Endothelial cell of umbilical vein (primary cell): ENCODE results near the gene THAP10. TPM values are rescaled to one million over a fixed set of nuclear protein-coding genes. Genes with fewer than 3 reads are reported as not detected.

Experiments used
- BruUV-seq: library from RNA; stranded (reverse); fragments of 400-500 nt; replicated peaks from 2 replicates; lab custom pipeline; 2021; lab: Mats Ljungman, UMichigan
- CTCF ChIA-PET: fragments of 300-600, 350-600 bp; sonication (Branson Sonifier 250); formaldehyde crosslinking; loops from one replicate; lab custom pipeline; 2021; ENCODE audit warnings: antibody characterized with exemption, inconsistent platforms; lab: Charles Lee
- POLR2A ChIA-PET: fragments of 300-600, 350-600 bp; sonication (Branson Sonifier 250); formaldehyde crosslinking; loops from one replicate; lab custom pipeline; 2021; ENCODE audit warnings: antibody characterized with exemption, inconsistent platforms; lab: Charles Lee
- DNase-seq: peaks from one replicate; pipeline ENCODE4 v3.0.0-alpha.2; 2011; ENCODE audit warnings: low read depth, low spot score
- FAIRE-seq: peaks from 2 replicates; lab custom pipeline; 2011; peaks lifted over from hg19 to GRCh38; lab: Jason Lieb, UNC
- H2AFZ ChIP-seq: 2 replicates; pipeline ENCODE4 v1.6.0; 2012; ENCODE audit warnings: low read depth, low read length, control low read depth, inconsistent platforms
- H3K27ac ChIP-seq: 2 replicates; pipeline ENCODE4 v1.5.1; 2011; ENCODE audit warnings: low read depth, mild to moderate bottlenecking, control low read depth, low read length, moderate library complexity; ENCODE audit not compliant: insufficient read depth
- H3K27me3 ChIP-seq, 2 experiments: 2 replicates each; pipeline versions ENCODE4 v1.6.0 to v1.6.1; 2011; ENCODE audit warnings: low read length in 2 of 2, mixed read lengths in 1 of 2; ENCODE audit not compliant: control insufficient read depth in 2 of 2, insufficient read depth in 2 of 2
- H3K36me3 ChIP-seq, 2 experiments: 2 replicates in 1 of 2; 3 replicates in 1 of 2; pipeline ENCODE4 v1.5.1; 2011; ENCODE audit warnings: low read length in 2 of 2, mild to moderate bottlenecking in 1 of 2, moderate library complexity in 1 of 2; ENCODE audit not compliant: control insufficient read depth in 2 of 2, insufficient read depth in 2 of 2; ENCODE audit errors: extremely low read depth in 1 of 2
- H3K4me1 ChIP-seq: 3 replicates; pipeline ENCODE4 v1.5.1; 2011; ENCODE audit warnings: mild to moderate bottlenecking, low read length; ENCODE audit not compliant: control insufficient read depth, insufficient read depth; ENCODE audit errors: extremely low read depth
- H3K4me2 ChIP-seq: 2 replicates; pipeline ENCODE4 v1.6.1; 2011; ENCODE audit warnings: low read length, control low read depth, mixed read lengths; ENCODE audit not compliant: insufficient read depth
- H3K4me3 ChIP-seq, 3 experiments: fragments of 200-600 bp in 1 of 3; sonication (generic), shearing (Covaris generic) in 1 of 3; replicated peaks in 1 of 3; 2 replicates each; pipeline ENCODE4 v1.5.1; 2011 to 2016; ENCODE audit warnings: control low read depth in 3 of 3, low read length in 3 of 3, mild to moderate bottlenecking in 2 of 3, inconsistent platforms in 1 of 3, low read depth in 1 of 3, moderate library complexity in 1 of 3; ENCODE audit not compliant: insufficient read depth in 1 of 3
- H3K79me2 ChIP-seq: 2 replicates; pipeline ENCODE4 v1.6.0; 2012; ENCODE audit warnings: low read length, inconsistent platforms; ENCODE audit not compliant: control insufficient read depth, insufficient read depth
- H3K9ac ChIP-seq: replicated peaks from 2 replicates; pipeline ENCODE3; 2011; ENCODE audit warnings: low read length, control low read depth; ENCODE audit not compliant: insufficient read depth; ENCODE audit errors: extremely low read depth
- H3K9me1 ChIP-seq: replicated peaks from 3 replicates; pipeline ENCODE4 v1.6.0; 2011; ENCODE audit warnings: mild to moderate bottlenecking, low read length; ENCODE audit not compliant: control insufficient read depth, insufficient read depth; ENCODE audit errors: extremely low read depth
- H3K9me3 ChIP-seq: replicated peaks from 2 replicates; pipeline ENCODE4 v1.5.1; 2012; ENCODE audit warnings: low read length, inconsistent platforms; ENCODE audit not compliant: control insufficient read depth, insufficient read depth
- H4K20me1 ChIP-seq: replicated peaks from 2 replicates; pipeline ENCODE3; 2011; ENCODE audit warnings: mild to moderate bottlenecking, low read length; ENCODE audit not compliant: control insufficient read depth, insufficient read depth; ENCODE audit errors: extremely low read depth
- EZH2 ChIP-seq: IDR thresholded peaks from 2 replicates; pipeline ENCODE4 v1.6.1; 2012; ENCODE audit warnings: borderline replicate concordance, low read depth, mild to moderate bottlenecking, moderate library complexity, low read length, inconsistent platforms; ENCODE audit not compliant: severe bottlenecking
- FOS ChIP-seq: IDR thresholded peaks from 2 replicates; pipeline ENCODE4 v1.6.1; 2011; ENCODE audit warnings: mild to moderate bottlenecking, low read length, moderate library complexity, borderline replicate concordance; ENCODE audit not compliant: insufficient read depth
- GATA2 ChIP-seq: IDR thresholded peaks from 2 replicates; pipeline ENCODE4 v1.7.0; 2011; ENCODE audit warnings: low read depth, mild to moderate bottlenecking, moderate library complexity, mixed read lengths, low read length; ENCODE audit not compliant: insufficient read length, insufficient read depth
- JUN ChIP-seq: IDR thresholded peaks from 2 replicates; pipeline ENCODE4 v1.6.1; 2011; ENCODE audit warnings: borderline replicate concordance, low read depth; ENCODE audit not compliant: insufficient read length, insufficient read depth
- dilution Hi-C: fragments of 300-500 bp; cut with MboI; formaldehyde crosslinking; loops from one replicate; pipeline ENCODE4 v1.15.0; 2019; ENCODE audit warnings: low sequenced_read_pairs; ENCODE audit not compliant: extremely low pct_ligation_motif_present
- intact Hi-C: fragments of 100-400 bp; cut with micrococcal nuclease; formaldehyde crosslinking; loops from one replicate; pipeline ENCODE4 v1.10.0; 2022
- polyA plus RNA-seq, 4 experiments: library from polyadenylated mRNA; depleted of rRNA in 3 of 4; stranded (reverse) in 3 of 4; unstranded in 1 of 4; fragments of >200 nt; gene quantifications; 2 replicates each; pipeline versions ENCODE4 v1.2.1 to v1.2.3, GENCODE V29; 2011 to 2012; ENCODE audit warnings: missing spikeins in 1 of 4
- total RNA-seq: library from RNA; stranded (reverse); gene quantifications from 2 replicates; pipeline ENCODE4 v1.2.3, GENCODE V29; 2021

The THAP10 gene
- total and polyA plus RNA-seq, 2 donors (not counting 3 experiments of a cell fraction or from before 2014, with no cell fraction given) = 1.7 to 4.0 TPM

- CTCF ChIA-PET = interaction anchor here (0.7 to 3.7 kb wide), 7 partner anchors 15 to 53 kb away, joined by 3 to 31 read pairs (median 4); no protein-coding TSS in a partner anchor
- peaks cover 2 to 5% of the 10 kb centered on the region in 2 experiments for H3K36me3 ChIP-seq
- FAIRE-seq (peak; percentile 66), DNase-seq (peak; percentile 60)
- no peaks in the 10 kb centered on the region for H4K20me1 ChIP-seq
- POLR2A ChIA-PET = interaction anchor here (0.9 kb wide), 1 partner anchor 40 kb away, joined by 3 read pairs; the partner anchor contains the start of gene LRRC49
- peak overlapping the region; percentile 91 for H3K9ac ChIP-seq
- BruUV-seq = no TSS peak
- dilution Hi-C loops (no loop called here), intact Hi-C loops (loop anchor here (2.0 kb wide), 1 partner anchor 29 kb away; no protein-coding TSS in a partner anchor)
- peaks cover 26% of the 10 kb centered on the region for H3K4me1 ChIP-seq
- no peaks in the 10 kb centered on the region for H3K27me3 ChIP-seq
- no peaks in the 10 kb centered on the region for H3K9me1 ChIP-seq
- peak overlapping the region; percentile 60 for H3K27ac ChIP-seq
- peaks cover 4% of the 10 kb centered on the region for H3K79me2 ChIP-seq
- H2AFZ ChIP-seq = peak overlapping the region; percentile 88
- peak overlapping the region; percentile 61 to 76 (median 66) for H3K4me3 ChIP-seq
- TF ChIP-seq GATA2 (no peak), EZH2 (no peak), FOS (peak; percentile 30), JUN (no peak)
- H3K4me2 ChIP-seq = peak overlapping the region; percentile 92
- H3K9me3 ChIP-seq = no peaks in the 10 kb centered on the region
Measured at GRCh38 chr15:70853318-70853972, 38.8 kb downstream of the THAP10 start.
